ENCODE data around the gene UBE2S. TPM values are rescaled to one million over a fixed set of nuclear protein-coding genes. Genes with fewer than 3 reads are reported as not detected.

The UBE2S gene
- total RNA-seq, 2 donors from 2014 or later = 202 to 246 TPM

- Mint-ChIP-seq H3K9me3 (no peaks in the 10 kb centered on the region), H3K27ac (no peak overlapping the region), H3K4me3 (no peak overlapping the region), H3K4me1 (peaks cover 10% of the 10 kb centered on the region), H3K36me3 (ENCODE audit: low read depth) (peaks cover 6% of the 10 kb centered on the region), H3K27me3 (ENCODE audit: insufficient read depth) (peaks cover 64% of the 10 kb centered on the region)
- Histone ChIP-seq H3K27me3 (ENCODE audit: control insufficient read depth, insufficient read depth, low read length, poor library complexity, severe bottlenecking) (peaks cover 58% of the 10 kb centered on the region), H3K4me1 (ENCODE audit: control insufficient read depth, insufficient read depth, low read length) (peaks cover 9% of the 10 kb centered on the region), H3K36me3 (ENCODE audit: control insufficient read depth, insufficient read depth, low read length) (peaks cover 12% of the 10 kb centered on the region), H3K27ac (ENCODE audit: low read depth, low read length) (no peak overlapping the region), H3K9me3 (ENCODE audit: control insufficient read depth, low read length) (no peaks in the 10 kb centered on the region), H3K4me3 (ENCODE audit: low read length) (no peak overlapping the region), H3K9ac (ENCODE audit: extremely low read depth, low read length, poor library complexity, severe bottlenecking) (no peak overlapping the region)
- no peak for DNase-seq
- no peak for TF ChIP-seq CTCF (conservative IDR thresholded peaks at IDR 0.05)
- WGBS, 2 experiments (ENCODE audit: insufficient coverage in 1 of 2, insufficient read length in 1 of 2) = 92 to 94% methylated on average over 4 to 6 of the region's 6 CpGs
These were observed 55.5 kb downstream of the UBE2S start for GRCh38 chr19:55352040-55352439.

- peaks cover 6% of the 10 kb centered on the region for H3K36me3 Mint-ChIP-seq (ENCODE audit: low read depth)
- peaks cover 51% of the 10 kb centered on the region for H3K27me3 Mint-ChIP-seq (ENCODE audit: insufficient read depth)
- H3K4me1 Mint-ChIP-seq = peaks cover 10% of the 10 kb centered on the region
- H3K27ac Mint-ChIP-seq = no peak overlapping the region
- Histone ChIP-seq H3K27me3 (ENCODE audit: control insufficient read depth, insufficient read depth, low read length, poor library complexity, severe bottlenecking) (peaks cover 45% of the 10 kb centered on the region), H3K9me3 (ENCODE audit: control insufficient read depth, low read length) (no peaks in the 10 kb centered on the region), H3K4me1 (ENCODE audit: control insufficient read depth, insufficient read depth, low read length) (peaks cover 9% of the 10 kb centered on the region), H3K4me3 (ENCODE audit: low read length) (no peak overlapping the region), H3K9ac (ENCODE audit: extremely low read depth, low read length, poor library complexity, severe bottlenecking) (no peak overlapping the region), H3K27ac (ENCODE audit: low read depth, low read length) (no peak overlapping the region), H3K36me3 (ENCODE audit: control insufficient read depth, insufficient read depth, low read length) (peaks cover 12% of the 10 kb centered on the region)
- no peaks in the 10 kb centered on the region for H3K9me3 Mint-ChIP-seq
- no peak for TF ChIP-seq CTCF (conservative IDR thresholded peaks at IDR 0.05)
- peak; percentile 41 for DNase-seq
- 86 to 95% methylated on average over 6 to 11 of the region's 11 CpGs for WGBS, 2 experiments (ENCODE audit: insufficient coverage in 1 of 2, insufficient read length in 1 of 2)
- H3K4me3 Mint-ChIP-seq = no peak overlapping the region
These were observed 56.8 kb downstream of the UBE2S start for GRCh38 chr19:55350620-55351315.

Other genes starting within 250 kb of the UBE2S start
- 1 to 10 TPM; 5.9 to 9.5 TPM for gene DNAAF3, start 241.2 kb downstream of the UBE2S start, total RNA-seq
- not detected for gene SYT5, start 227.5 kb downstream of the UBE2S start, total RNA-seq
- gene PTPRH, start 198.3 kb downstream of the UBE2S start, total RNA-seq = not detected
- gene TMEM86B, start 179.0 kb downstream of the UBE2S start, total RNA-seq = 1 to 10 TPM; 2.9 to 5.9 TPM
- 10 to 100 TPM; 74.8 to 79.9 TPM for gene PPP6R1, start 148.8 kb downstream of the UBE2S start, total RNA-seq
- 10 to 100 TPM; 43.7 to 48.5 TPM for gene HSPBP1, start 127.7 kb downstream of the UBE2S start, total RNA-seq
- 10 to 100 TPM; 75.9 to 91.4 TPM for gene BRSK1, start 123.8 kb downstream of the UBE2S start, total RNA-seq
- gene TMEM150B, start 82.4 kb downstream of the UBE2S start, total RNA-seq = under 1 TPM; 0.73 to 0.95 TPM
- gene KMT5C, start 67.9 kb downstream of the UBE2S start, total RNA-seq = 10 to 100 TPM; 73.1 to 80.6 TPM
- under 1 TPM; 0.75 to 0.84 TPM for gene COX6B2, start 53.1 kb downstream of the UBE2S start, total RNA-seq
- gene GARIN5B, start 44.5 kb downstream of the UBE2S start, total RNA-seq = under 1 TPM; 0.09 to 0.11 TPM
- gene IL11, start 37.3 kb downstream of the UBE2S start, total RNA-seq = 1 to 10 TPM in 1 of 2 donors, under 1 TPM in 1; 0.91 to 1.7 TPM
- 1 to 10 TPM in 1 of 2 donors, not detected in 1; 1.2 TPM for gene TMEM190, start 31.0 kb downstream of the UBE2S start, total RNA-seq
- 1 to 10 TPM; 3.9 to 4.4 TPM for gene TMEM238, start 23.5 kb downstream of the UBE2S start, total RNA-seq
- gene RPL28, start 21.9 kb downstream of the UBE2S start, total RNA-seq = 1,000 to 10,000 TPM; 1,672 to 1,902 TPM
- not detected for gene SHISA7, start 35.5 kb upstream of the UBE2S start, total RNA-seq
- gene ISOC2, start 53.9 kb upstream of the UBE2S start, total RNA-seq = 10 to 100 TPM; 35.9 to 39.2 TPM
- gene C19orf85, start 57.0 kb upstream of the UBE2S start, total RNA-seq = 1 to 10 TPM in 1 of 2 donors, under 1 TPM in 1; 0.62 to 2.3 TPM
- 10 to 100 TPM in 1 of 2 donors, 1 to 10 TPM in 1; 9.9 to 12.6 TPM for gene ZNF628, start 68.8 kb upstream of the UBE2S start, total RNA-seq
- 10 to 100 TPM; 51.3 to 67.1 TPM for gene NAT14, start 77.4 kb upstream of the UBE2S start, total RNA-seq
- 1 to 10 TPM; 1.4 to 2.4 TPM for gene SSC5D, start 80.6 kb upstream of the UBE2S start, total RNA-seq
- 1 to 10 TPM; 3.3 to 6.6 TPM for gene SBK2, start 129.3 kb upstream of the UBE2S start, total RNA-seq
- 1 to 10 TPM in 1 of 2 donors, under 1 TPM in 1; 0.48 to 1.4 TPM for gene SBK3, start 137.8 kb upstream of the UBE2S start, total RNA-seq
- 10 to 100 TPM; 27.5 to 30.7 TPM for gene ZNF579, start 173.1 kb upstream of the UBE2S start, total RNA-seq
- gene FIZ1, start 191.7 kb upstream of the UBE2S start, total RNA-seq = 10 to 100 TPM; 19.7 to 21.1 TPM
- 1 to 10 TPM; 5.0 to 5.8 TPM for gene ZNF524, start 192.5 kb upstream of the UBE2S start, total RNA-seq
- gene ZNF865, start 197.9 kb upstream of the UBE2S start, total RNA-seq = 10 to 100 TPM; 14.5 to 14.9 TPM
- gene ZNF784, start 216.8 kb upstream of the UBE2S start, total RNA-seq = 10 to 100 TPM in 1 of 2 donors, 1 to 10 TPM in 1; 7.2 to 10.7 TPM
- 10 to 100 TPM; 27.3 to 38.6 TPM for gene ZNF580, start 233.2 kb upstream of the UBE2S start, total RNA-seq
- gene ZNF581, start 235.9 kb upstream of the UBE2S start, total RNA-seq = 10 to 100 TPM; 47.2 to 48.7 TPM
- 10 to 100 TPM; 18.0 to 24.9 TPM for gene CCDC106, start 240.4 kb upstream of the UBE2S start, total RNA-seq
- 100 to 1,000 TPM; 264 to 293 TPM for gene U2AF2, start 247.2 kb upstream of the UBE2S start, total RNA-seq

All from endodermal cell (in vitro differentiated cells).